ENCODE measurements around the gene TGFBR3.
"Not testable (repeated sequence)": the region's sequence is repeated elsewhere in the genome, so short reads cannot be mapped to it uniquely, and the experiment has no call there.

TGFBR3 gene

GRCh38 chr1:91697416-91697815, 188.5 kb downstream of the TGFBR3 start:
- DNase-seq, result no peak

- no peak for DNase-seq
Observed at GRCh38 chr1:91696321-91696720, 189.6 kb downstream of the TGFBR3 start.

GRCh38 chr1:91693557-91693956, 192.4 kb downstream of the TGFBR3 start:
- DNase-seq, result peak in 27 of 56 donors; percentile 1 to 48 (median 10)

- no peak for DNase-seq
Observed at GRCh38 chr1:91691525-91691924, 194.4 kb downstream of the TGFBR3 start.

- DNase-seq, result no peak
Observed at GRCh38 chr1:91689641-91690481, 196.1 kb downstream of the TGFBR3 start.

- no peak for DNase-seq
Observed at GRCh38 chr1:91687452-91687851, 198.5 kb downstream of the TGFBR3 start.

GRCh38 chr1:91685994-91686393, 200.0 kb downstream of the TGFBR3 start:
- DNase-seq, result no peak

- no peak for DNase-seq
Observed at GRCh38 chr1:91684481-91685196, 201.3 kb downstream of the TGFBR3 start.

- no peak for DNase-seq
Observed at GRCh38 chr1:91683598-91683951, 202.4 kb downstream of the TGFBR3 start.

GRCh38 chr1:91682882-91683597, 202.9 kb downstream of the TGFBR3 start:
- DNase-seq, result no peak

- no peak for DNase-seq
Observed at GRCh38 chr1:91680556-91681155, 205.3 kb downstream of the TGFBR3 start.

- DNase-seq, result no peak
Observed at GRCh38 chr1:91679446-91679845, 206.5 kb downstream of the TGFBR3 start.

- no peak for DNase-seq
Observed at GRCh38 chr1:91676030-91676429, 209.9 kb downstream of the TGFBR3 start.

GRCh38 chr1:91674107-91674506, 211.8 kb downstream of the TGFBR3 start:
- no peak for DNase-seq

GRCh38 chr1:91673613-91674012, 212.3 kb downstream of the TGFBR3 start:
- DNase-seq, result no peak

GRCh38 chr1:91672601-91673161, 213.3 kb downstream of the TGFBR3 start:
- no peak for DNase-seq

GRCh38 chr1:91670781-91671180, 215.2 kb downstream of the TGFBR3 start:
- no peak for DNase-seq

GRCh38 chr1:91669584-91670350, 216.2 kb downstream of the TGFBR3 start:
- no peak for DNase-seq

- DNase-seq, result not testable (repeated sequence)
Observed at GRCh38 chr1:91666651-91667050, 219.3 kb downstream of the TGFBR3 start.

- no peak for DNase-seq
Observed at GRCh38 chr1:91661121-91661520, 224.8 kb downstream of the TGFBR3 start.

GRCh38 chr1:91660708-91661107, 225.2 kb downstream of the TGFBR3 start:
- DNase-seq, result no peak
